H1 (cell line): ENCODE data around the gene BBS4. TPM values are rescaled to one million over a fixed set of nuclear protein-coding genes. Genes with fewer than 3 reads are reported as not detected.

Experiments
- CTCF ChIA-PET: fragments of 300-600 bp; sonication (Branson Sonifier 250); formaldehyde crosslinking; loops from one replicate; lab custom pipeline; 2021; ENCODE audit not compliant: partially characterized antibody; lab: Charles Lee
- POLR2A ChIA-PET: fragments of 300-600 bp; sonication (Branson Sonifier 250); formaldehyde crosslinking; loops from one replicate; lab custom pipeline; 2021; ENCODE audit warnings: inconsistent platforms; ENCODE audit not compliant: partially characterized antibody; lab: Charles Lee
- DNase-seq, 2 experiments: peaks; one replicate each; pipeline versions ENCODE4 v3.0.0 to v3.0.0-alpha.2; 2010 to 2022; ENCODE audit warnings: low spot score in 2 of 2, low read depth in 1 of 2, mixed read lengths in 1 of 2
- FAIRE-seq: peaks from 2 replicates; lab custom pipeline; 2011; peaks lifted over from hg19 to GRCh38; lab: Jason Lieb, UNC
- H2AFZ ChIP-seq: 2 replicates; pipeline ENCODE4 v1.8.1; 2012; ENCODE audit warnings: low read length, inconsistent platforms
- H2AK5ac ChIP-seq: 2 replicates; pipeline ENCODE4 v1.6.1; 2013; ENCODE audit warnings: low read depth, low read length
- H2BK120ac ChIP-seq: replicated peaks from 2 replicates; pipeline ENCODE3; 2013; ENCODE audit warnings: low read depth, low read length, inconsistent platforms
- H2BK12ac ChIP-seq: 2 replicates; pipeline ENCODE4 v1.6.1; 2013; ENCODE audit warnings: low read depth, low read length
- H2BK15ac ChIP-seq: 2 replicates; pipeline ENCODE4 v1.6.1; 2013; ENCODE audit warnings: low read length
- H2BK20ac ChIP-seq: 2 replicates; pipeline ENCODE4 v1.6.1; 2013; ENCODE audit warnings: low read length
- H2BK5ac ChIP-seq: 2 replicates; pipeline ENCODE4 v1.6.1; 2013; ENCODE audit warnings: low read depth, low read length
- H3K14ac ChIP-seq: 2 replicates; pipeline ENCODE4 v1.6.1; 2013; ENCODE audit warnings: inconsistent platforms; ENCODE audit not compliant: insufficient read length
- H3K18ac ChIP-seq: 2 replicates; pipeline ENCODE4 v1.6.1; 2013; ENCODE audit warnings: low read length; ENCODE audit errors: extremely low read depth
- H3K23ac ChIP-seq: 2 replicates; pipeline ENCODE4 v1.6.1; 2013; ENCODE audit warnings: inconsistent platforms; ENCODE audit not compliant: insufficient read length
- H3K23me2 ChIP-seq: 2 replicates; pipeline ENCODE4 v1.6.1; 2013; ENCODE audit warnings: low read depth, low read length
- H3K27ac ChIP-seq: 2 replicates; pipeline ENCODE4 v1.6.1; 2011; ENCODE audit warnings: low read depth, low read length, inconsistent platforms
- H3K27me3 ChIP-seq, 4 experiments: replicated peaks in 1 of 4; 1 replicate in 1 of 4; 2 replicates in 3 of 4; pipeline versions ENCODE4 v1.6.1 to v1.8.1; 2011 to 2013; ENCODE audit warnings: low read length in 3 of 4, mild to moderate bottlenecking in 3 of 4, inconsistent platforms in 2 of 4, mixed read lengths in 2 of 4, moderate library complexity in 1 of 4; ENCODE audit not compliant: control insufficient read depth in 3 of 4, insufficient read depth in 3 of 4; ENCODE audit errors: extremely low read depth in 1 of 4
- H3K36me3 ChIP-seq, 4 experiments: 2 replicates each; pipeline versions ENCODE4 v1.6.1 to v1.8.1; 2011 to 2013; ENCODE audit warnings: mild to moderate bottlenecking in 4 of 4, low read length in 3 of 4, moderate library complexity in 2 of 4, control low read depth in 1 of 4, inconsistent platforms in 1 of 4; ENCODE audit not compliant: insufficient read depth in 4 of 4, control insufficient read depth in 2 of 4
- H3K4ac ChIP-seq: replicated peaks from 2 replicates; pipeline ENCODE3; 2013; ENCODE audit warnings: low read length, low read depth, mixed read lengths, inconsistent platforms; ENCODE audit not compliant: insufficient read length
- H3K4me1 ChIP-seq, 4 experiments: replicated peaks in 1 of 4; 1 replicate in 1 of 4; 2 replicates in 3 of 4; pipeline versions ENCODE4 v1.6.1 to v1.8.1; 2011 to 2013; ENCODE audit warnings: low read length in 3 of 4, inconsistent platforms in 2 of 4, mixed read lengths in 1 of 4; ENCODE audit not compliant: insufficient read depth in 4 of 4, control insufficient read depth in 3 of 4
- H3K4me2 ChIP-seq, 2 experiments: 2 replicates each; pipeline versions ENCODE4 v1.6.1 to v1.8.1; 2011 to 2013; ENCODE audit warnings: low read depth in 2 of 2, low read length in 2 of 2, control low read depth in 1 of 2, inconsistent platforms in 1 of 2, mild to moderate bottlenecking in 1 of 2; ENCODE audit not compliant: insufficient read depth in 1 of 2
- H3K4me3 ChIP-seq, 4 experiments: fragments of 200-600, 300-600 bp in 1 of 4; sonication (generic), shearing (Covaris generic), sonication (Bioruptor Twin) in 1 of 4; 2 replicates each; pipeline versions ENCODE4 v1.5.1 to v1.8.1; 2011 to 2016; ENCODE audit warnings: low read length in 4 of 4, low read depth in 3 of 4, control low read depth in 2 of 4, inconsistent platforms in 2 of 4, mild to moderate bottlenecking in 2 of 4, mixed read lengths in 1 of 4, moderate library complexity in 1 of 4; ENCODE audit not compliant: insufficient read depth in 2 of 4; ENCODE audit errors: extremely low read depth in 1 of 4
- H3K56ac ChIP-seq: replicated peaks from 2 replicates; pipeline ENCODE3; 2013; ENCODE audit warnings: low read depth, mild to moderate bottlenecking, mixed read lengths, low read length, inconsistent platforms; ENCODE audit not compliant: insufficient read length
- H3K79me1 ChIP-seq: 2 replicates; pipeline ENCODE4 v1.6.1; 2013; ENCODE audit warnings: low read depth, low read length, control low read depth
- H3K79me2 ChIP-seq, 2 experiments: 2 replicates each; pipeline versions ENCODE4 v1.6.1 to v1.8.1; 2012 to 2013; ENCODE audit warnings: low read length in 2 of 2, mild to moderate bottlenecking in 2 of 2, inconsistent platforms in 1 of 2; ENCODE audit not compliant: insufficient read depth in 2 of 2, control insufficient read depth in 1 of 2
- H3K9ac ChIP-seq, 4 experiments: replicated peaks in 1 of 4; 1 replicate in 1 of 4; 2 replicates in 3 of 4; pipeline versions ENCODE4 v1.6.1 to v1.8.1; 2011 to 2013; ENCODE audit warnings: low read depth in 3 of 4, low read length in 3 of 4, control low read depth in 2 of 4, mild to moderate bottlenecking in 2 of 4, moderate library complexity in 2 of 4, inconsistent platforms in 1 of 4; ENCODE audit errors: extremely low read depth in 1 of 4
- H3K9me3 ChIP-seq, 2 experiments: 2 replicates each; pipeline versions ENCODE4 v1.6.1 to v1.8.1; 2012 to 2013; ENCODE audit warnings: mild to moderate bottlenecking in 2 of 2, moderate library complexity in 2 of 2, control low read depth in 1 of 2, inconsistent platforms in 1 of 2, low read depth in 1 of 2, low read length in 1 of 2, mixed read lengths in 1 of 2; ENCODE audit not compliant: insufficient read depth in 2 of 2
- H4K20me1 ChIP-seq, 2 experiments: replicated peaks in 1 of 2; 2 replicates each; pipeline versions ENCODE3 to v1.8.1; 2011 to 2013; ENCODE audit warnings: inconsistent platforms in 2 of 2, low read length in 2 of 2, mild to moderate bottlenecking in 1 of 2; ENCODE audit not compliant: insufficient read depth in 2 of 2, control insufficient read depth in 1 of 2
- H4K5ac ChIP-seq: 2 replicates; pipeline ENCODE4 v1.6.1; 2013; ENCODE audit warnings: low read length, low read depth, mixed read lengths, inconsistent platforms; ENCODE audit not compliant: insufficient read length
- H4K8ac ChIP-seq: 2 replicates; pipeline ENCODE4 v1.8.0; 2013; ENCODE audit warnings: mild to moderate bottlenecking, moderate library complexity, low read length, inconsistent platforms; ENCODE audit not compliant: insufficient read depth; ENCODE audit errors: extremely low read depth
- H4K91ac ChIP-seq: replicated peaks from 2 replicates; pipeline ENCODE3; 2013; ENCODE audit warnings: low read length, mixed read lengths, inconsistent platforms; ENCODE audit not compliant: insufficient read length
- MAFK ChIP-seq: IDR thresholded peaks from 2 replicates; pipeline ENCODE4 v1.6.1; 2012; ENCODE audit warnings: low read depth, mild to moderate bottlenecking, improper control_type of control experiment, low read length
- RXRA ChIP-seq: IDR thresholded peaks from 2 replicates; pipeline ENCODE4 v1.6.1; 2011; ENCODE audit warnings: low read depth, mild to moderate bottlenecking, low read length, moderate library complexity; ENCODE audit not compliant: insufficient read depth
- SP1 ChIP-seq: IDR thresholded peaks from 2 replicates; pipeline ENCODE4 v1.6.1; 2011; ENCODE audit warnings: low read depth, low read length
- TAF1 ChIP-seq: IDR thresholded peaks from 2 replicates; pipeline ENCODE4 v1.6.1; 2011; ENCODE audit warnings: mild to moderate bottlenecking, low read depth, low read length
- TCF12 ChIP-seq: IDR thresholded peaks from 2 replicates; pipeline ENCODE4 v1.6.1; 2011; ENCODE audit warnings: low read depth, mild to moderate bottlenecking, low read length
- YY1 ChIP-seq: IDR thresholded peaks from 2 replicates; pipeline ENCODE4 v1.6.1; 2011; ENCODE audit warnings: low read depth, mild to moderate bottlenecking, low read length
- WGBS, 2 experiments: shearing (Covaris generic) in 1 of 2; methylation state at CpG; one replicate each; pipeline versions ENCODE4 v1.1.6 to v1.1.7; 2013 to 2015; ENCODE audit warnings: low lambda C conversion rate in 2 of 2, mixed read lengths in 2 of 2, inconsistent platforms in 1 of 2, low coverage in 1 of 2, missing lambda C conversion rate in 1 of 2; ENCODE audit not compliant: insufficient replicate concordance in 2 of 2, insufficient coverage in 1 of 2, insufficient read length in 1 of 2; ENCODE audit errors: extremely low coverage in 1 of 2, missing lambda C conversion rate in 1 of 2; 5-methylcytosine and 5-hydroxymethylcytosine counted together
- polyA plus RNA-seq, 7 experiments: library from polyadenylated mRNA; depleted of rRNA in 3 of 7; stranded (reverse) in 5 of 7; unstranded in 2 of 7; fragments of >200 nt in 5 of 7; fragments of 200-250 nt in 2 of 7; gene quantifications; 1 replicate in 5 of 7; 2 replicates in 1 of 7; 4 replicates in 1 of 7; pipeline versions ENCODE4 v1.2.1 to v1.2.3, GENCODE V29; 2011 to 2013; ENCODE audit warnings: missing spikeins in 2 of 7, mixed read lengths in 2 of 7
- total RNA-seq: library from RNA; stranded (reverse); fragmentation: NEBNext Ultra II Directional; extraction: Animal tissue kit (Norgen Biotek cat#: 25700); gene quantifications from 2 replicates; pipeline ENCODE4 v1.2.1, GENCODE V29; 2021
- TF ChIP-seq, protein P1 (sequence below): IDR thresholded peaks from 2 replicates; pipeline ENCODE4 v1.6.1; 2012; ENCODE audit warnings: low read length, inconsistent platforms

Gene BBS4
- total and polyA plus RNA-seq, 2 of the 8 experiments (the other 6 are each of a cell fraction or from before 2014, with no cell fraction given), result 17.4 to 24.1 TPM

DNA sequence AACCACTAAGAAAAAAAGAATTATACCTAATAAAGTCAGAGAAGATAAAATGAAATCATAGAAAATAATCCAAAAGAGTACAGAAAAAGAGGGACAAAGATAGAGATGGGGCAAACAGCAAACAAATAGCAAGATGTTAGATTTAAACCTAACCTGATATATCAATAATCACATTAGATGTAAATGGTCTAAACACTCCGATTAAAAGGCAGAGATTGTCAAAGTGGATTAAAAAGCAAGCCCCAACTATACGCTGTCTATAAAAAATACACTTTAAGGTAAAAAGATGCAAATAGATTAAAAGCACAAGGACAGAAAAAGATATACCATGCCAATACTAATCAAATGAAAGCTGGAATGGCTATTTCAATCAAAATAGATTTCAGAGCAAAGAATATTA is 80.8 kb downstream of the BBS4 start:
- H4K8ac ChIP-seq, result no peak overlapping the region
- POLR2A ChIA-PET, result no interaction called here
- FAIRE-seq (no peak), DNase-seq (no peak)
- no peaks in the 10 kb centered on the region for H3K4me1 ChIP-seq
- H2AK5ac ChIP-seq, result no peak overlapping the region
- H2BK120ac ChIP-seq, result no peak overlapping the region
- H2BK5ac ChIP-seq, result no peak overlapping the region
- no peak overlapping the region for H2BK20ac ChIP-seq
- 91% methylated on average over 2 of the region's 2 CpGs; no CpG with 5 or more reads in 1 of the 2 experiments for whole genome bisulfite sequencing, 2 experiments
- no peak overlapping the region for H3K18ac ChIP-seq
- no peak overlapping the region for H2AFZ ChIP-seq
- no peak overlapping the region for H4K5ac ChIP-seq
- no peak overlapping the region for H3K4me3 ChIP-seq
- H3K4ac ChIP-seq, result no peak overlapping the region
- H4K20me1 ChIP-seq, result peaks cover 0 to 1% of the 10 kb centered on the region in 2 experiments
- H3K27ac ChIP-seq, result no peak overlapping the region
- no peak overlapping the region for H3K56ac ChIP-seq
- H4K91ac ChIP-seq, result no peak overlapping the region
- no peak overlapping the region for H3K9ac ChIP-seq
- no peak overlapping the region for H3K4me2 ChIP-seq
- H3K79me1 ChIP-seq, result no peaks in the 10 kb centered on the region
- no peaks in the 10 kb centered on the region for H3K79me2 ChIP-seq
- H2BK12ac ChIP-seq, result no peak overlapping the region
- H3K14ac ChIP-seq, result no peak overlapping the region
- H3K27me3 ChIP-seq, result no peaks in the 10 kb centered on the region
- CTCF ChIA-PET, result interaction anchor here (1.4 kb wide), 1 partner anchor 10 kb away, joined by 3 read pairs; no protein-coding TSS in a partner anchor
- H3K9me3 ChIP-seq, result no peaks in the 10 kb centered on the region; a peak in 1 of 4 replicates
- H2BK15ac ChIP-seq, result no peak overlapping the region
- peaks cover 0 to 47% (median 20%) of the 10 kb centered on the region in 4 experiments; a peak in 4 of 8 replicates for H3K36me3 ChIP-seq
- no peaks in the 10 kb centered on the region for H3K23me2 ChIP-seq
- no peak overlapping the region for H3K23ac ChIP-seq
- no peak for TF ChIP-seq TAF1
- TF ChIP-seq SP1, result no peak
- TF ChIP-seq MAFK, result no peak
- no peak for TF ChIP-seq TCF12
- no peak for TF ChIP-seq YY1
- TF ChIP-seq, protein P1, sequence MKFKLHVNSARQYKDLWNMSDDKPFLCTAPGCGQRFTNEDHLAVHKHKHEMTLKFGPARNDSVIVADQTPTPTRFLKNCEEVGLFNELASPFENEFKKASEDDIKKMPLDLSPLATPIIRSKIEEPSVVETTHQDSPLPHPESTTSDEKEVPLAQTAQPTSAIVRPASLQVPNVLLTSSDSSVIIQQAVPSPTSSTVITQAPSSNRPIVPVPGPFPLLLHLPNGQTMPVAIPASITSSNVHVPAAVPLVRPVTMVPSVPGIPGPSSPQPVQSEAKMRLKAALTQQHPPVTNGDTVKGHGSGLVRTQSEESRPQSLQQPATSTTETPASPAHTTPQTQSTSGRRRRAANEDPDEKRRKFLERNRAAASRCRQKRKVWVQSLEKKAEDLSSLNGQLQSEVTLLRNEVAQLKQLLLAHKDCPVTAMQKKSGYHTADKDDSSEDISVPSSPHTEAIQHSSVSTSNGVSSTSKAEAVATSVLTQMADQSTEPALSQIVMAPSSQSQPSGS, result no peak
- TF ChIP-seq RXRA, result no peak
